KOPT-K1 (cell line): ENCODE data around the gene SNX4.

Source experiments
- H3K27ac ChIP-seq: fragments of 200-600 bp; sonication (generic); 2 replicates; pipeline ENCODE4 v1.5.1; 2016; ENCODE audit warnings: antibody characterized with exemption, mild to moderate bottlenecking, low read depth, low read length; ENCODE audit not compliant: poor library complexity, severe bottlenecking
- H3K36me3 ChIP-seq: fragments of 200-600 bp; sonication (generic); 2 replicates; pipeline ENCODE4 v1.5.1; 2017; ENCODE audit warnings: antibody characterized with exemption, mild to moderate bottlenecking, low read length, moderate library complexity; ENCODE audit not compliant: insufficient read depth
- H3K9me3 ChIP-seq: fragments of 200-600 bp; sonication (generic); 2 replicates; pipeline ENCODE4 v1.5.1; 2017; ENCODE audit warnings: antibody characterized with exemption, low read length, mild to moderate bottlenecking; ENCODE audit not compliant: insufficient read depth, poor library complexity, severe bottlenecking

SNX4 gene

DNA sequence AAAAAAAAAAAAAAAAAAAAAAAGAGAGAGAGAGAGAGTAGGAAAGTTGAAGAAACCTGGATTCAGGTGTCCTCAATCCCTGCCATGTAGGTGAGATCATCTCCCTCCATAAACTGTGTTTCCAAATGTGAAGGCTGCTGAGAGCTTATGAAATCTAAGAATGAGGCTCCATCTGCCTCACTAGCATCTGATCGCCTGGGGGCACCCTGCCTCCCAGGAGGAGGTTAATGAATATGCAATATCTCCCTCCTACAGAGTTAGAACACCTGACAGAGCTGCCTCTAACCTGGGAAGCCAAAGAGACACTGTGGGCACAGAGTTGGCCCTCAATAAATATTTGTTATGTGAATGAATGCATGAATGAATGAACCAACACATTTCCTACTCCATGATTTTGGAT lies 121.0 kb downstream of the SNX4 start:
- Histone ChIP-seq H3K36me3 (no peaks in the 10 kb centered on the region), H3K9me3 (no peaks in the 10 kb centered on the region), H3K27ac (no peak overlapping the region)
